Ishikawa (cell line): ENCODE data around the gene CPSF4L.

Source experiments
- CEBPB ChIP-seq: IDR thresholded peaks from 2 replicates; pipeline ENCODE4 v1.6.1; 2012
- CREB1 ChIP-seq: IDR thresholded peaks from 2 replicates; pipeline ENCODE4 v1.6.1; 2012; ENCODE audit warnings: low read depth
- EGR1 ChIP-seq: IDR thresholded peaks from 2 replicates; pipeline ENCODE4 v1.6.1; 2012
- EP300 ChIP-seq: IDR thresholded peaks from 2 replicates; pipeline ENCODE4 v1.6.1; 2012; ENCODE audit warnings: borderline replicate concordance
- FOXM1 ChIP-seq: IDR thresholded peaks from 2 replicates; pipeline ENCODE4 v1.6.1; 2012; ENCODE audit warnings: low read depth, borderline replicate concordance
- NFIC ChIP-seq: IDR thresholded peaks from 2 replicates; pipeline ENCODE4 v1.6.1; 2012
- RAD21 ChIP-seq: IDR thresholded peaks from 2 replicates; pipeline ENCODE4 v1.6.1; 2012; ENCODE audit warnings: low read depth
- REST ChIP-seq: IDR thresholded peaks from 2 replicates; pipeline ENCODE4 v1.6.1; 2012; ENCODE audit warnings: low read depth, mild to moderate bottlenecking
- TAF1 ChIP-seq: IDR thresholded peaks from 2 replicates; pipeline ENCODE4 v1.6.1; 2012; ENCODE audit warnings: low read depth, mild to moderate bottlenecking
- TCF12 ChIP-seq: IDR thresholded peaks from 2 replicates; pipeline ENCODE4 v1.6.1; 2012; ENCODE audit warnings: low read depth
- TEAD4 ChIP-seq: IDR thresholded peaks from 2 replicates; pipeline ENCODE4 v1.6.1; 2012
- YY1 ChIP-seq: IDR thresholded peaks from 2 replicates; pipeline ENCODE4 v1.6.1; 2012; ENCODE audit warnings: low read depth
- ZBTB7A ChIP-seq: IDR thresholded peaks from 2 replicates; pipeline ENCODE4 v1.6.1; 2012; ENCODE audit warnings: low read depth
- TF ChIP-seq, protein P1 (sequence below): IDR thresholded peaks from 2 replicates; pipeline ENCODE4 v1.6.1; 2012
- TF ChIP-seq, protein P2 (sequence below): IDR thresholded peaks from 2 replicates; pipeline ENCODE4 v1.6.1; 2012

Gene CPSF4L

GRCh38 chr17:73211745-73212144 is 49.9 kb downstream of the CPSF4L start:
- TF ChIP-seq EP300 (no peak), TEAD4 (no peak), YY1 (no peak), REST (no peak), NFIC (no peak), CREB1 (no peak), ZBTB7A (no peak), TCF12 (no peak), CEBPB (no peak), RAD21 (no peak), TAF1 (no peak), FOXM1 (no peak)
- TF ChIP-seq, protein P1, sequence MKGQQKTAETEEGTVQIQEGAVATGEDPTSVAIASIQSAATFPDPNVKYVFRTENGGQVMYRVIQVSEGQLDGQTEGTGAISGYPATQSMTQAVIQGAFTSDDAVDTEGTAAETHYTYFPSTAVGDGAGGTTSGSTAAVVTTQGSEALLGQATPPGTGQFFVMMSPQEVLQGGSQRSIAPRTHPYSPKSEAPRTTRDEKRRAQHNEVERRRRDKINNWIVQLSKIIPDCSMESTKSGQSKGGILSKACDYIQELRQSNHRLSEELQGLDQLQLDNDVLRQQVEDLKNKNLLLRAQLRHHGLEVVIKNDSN: no peak
- TF ChIP-seq, protein P2, sequence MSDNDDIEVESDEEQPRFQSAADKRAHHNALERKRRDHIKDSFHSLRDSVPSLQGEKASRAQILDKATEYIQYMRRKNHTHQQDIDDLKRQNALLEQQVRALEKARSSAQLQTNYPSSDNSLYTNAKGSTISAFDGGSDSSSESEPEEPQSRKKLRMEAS: no peak

DNA sequence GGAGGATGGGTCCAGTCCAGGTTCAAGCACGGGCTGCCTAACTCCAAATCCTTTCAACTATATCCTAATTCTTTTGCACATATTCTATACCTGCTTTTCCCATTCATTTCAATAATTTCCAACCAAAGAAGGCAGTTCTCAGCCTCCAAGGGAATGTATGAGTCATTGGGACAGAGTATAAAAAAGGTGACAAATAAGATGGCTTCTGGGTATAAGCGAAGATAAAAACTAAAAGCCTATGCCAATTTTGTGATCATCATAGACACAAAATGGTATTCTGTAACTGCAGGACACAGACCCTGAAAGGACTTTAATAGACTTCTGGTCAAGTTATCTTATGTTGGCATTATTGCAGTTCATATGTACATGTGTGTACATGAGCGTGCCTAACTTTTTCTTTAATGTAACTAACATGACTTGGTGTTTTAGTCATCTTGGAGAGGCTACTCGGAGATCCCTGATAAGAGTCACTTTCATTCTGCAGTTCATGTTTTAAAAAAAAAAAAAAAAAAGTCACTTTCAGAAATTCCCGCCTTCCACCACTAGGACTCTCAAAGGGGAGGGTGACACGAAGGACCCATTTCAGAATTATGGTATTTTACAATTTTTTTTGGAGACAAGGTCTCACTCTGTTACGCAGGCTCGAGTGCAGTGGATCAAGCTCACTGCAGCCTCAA is 51.5 kb downstream of the CPSF4L start:
- no peak for TF ChIP-seq CEBPB
- TF ChIP-seq CREB1: no peak
- no peak for TF ChIP-seq YY1
- no peak for TF ChIP-seq TAF1
- TF ChIP-seq EP300: no peak
- TF ChIP-seq, protein P2: no peak
- TF ChIP-seq REST: no peak
- no peak for TF ChIP-seq RAD21
- TF ChIP-seq TEAD4: no peak
- TF ChIP-seq TCF12: no peak
- no peak for TF ChIP-seq ZBTB7A
- no peak for TF ChIP-seq FOXM1
- no peak for TF ChIP-seq NFIC

DNA sequence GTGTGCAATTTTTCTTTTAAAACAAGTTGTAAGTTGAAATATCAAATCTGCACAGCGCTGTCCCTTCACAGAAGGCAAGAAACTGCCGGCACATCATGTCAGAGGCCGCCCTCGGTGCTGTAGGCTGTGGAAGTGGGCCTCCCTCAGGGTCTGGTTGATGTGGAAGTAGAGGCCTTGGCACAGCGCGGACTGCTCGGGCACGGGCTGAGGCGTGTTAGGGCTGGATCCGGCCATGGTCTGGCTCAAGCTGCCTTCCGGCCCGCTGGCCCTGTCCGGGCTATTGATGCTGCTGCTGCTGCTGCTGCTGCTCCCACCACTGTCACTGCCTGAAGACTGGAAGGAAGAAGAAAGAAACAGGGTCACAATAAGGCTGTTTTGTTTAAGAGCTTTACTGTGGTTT is 52.2 kb downstream of the CPSF4L start:
- TF ChIP-seq TAF1 (no peak), TEAD4 (no peak), ZBTB7A (no peak)

DNA sequence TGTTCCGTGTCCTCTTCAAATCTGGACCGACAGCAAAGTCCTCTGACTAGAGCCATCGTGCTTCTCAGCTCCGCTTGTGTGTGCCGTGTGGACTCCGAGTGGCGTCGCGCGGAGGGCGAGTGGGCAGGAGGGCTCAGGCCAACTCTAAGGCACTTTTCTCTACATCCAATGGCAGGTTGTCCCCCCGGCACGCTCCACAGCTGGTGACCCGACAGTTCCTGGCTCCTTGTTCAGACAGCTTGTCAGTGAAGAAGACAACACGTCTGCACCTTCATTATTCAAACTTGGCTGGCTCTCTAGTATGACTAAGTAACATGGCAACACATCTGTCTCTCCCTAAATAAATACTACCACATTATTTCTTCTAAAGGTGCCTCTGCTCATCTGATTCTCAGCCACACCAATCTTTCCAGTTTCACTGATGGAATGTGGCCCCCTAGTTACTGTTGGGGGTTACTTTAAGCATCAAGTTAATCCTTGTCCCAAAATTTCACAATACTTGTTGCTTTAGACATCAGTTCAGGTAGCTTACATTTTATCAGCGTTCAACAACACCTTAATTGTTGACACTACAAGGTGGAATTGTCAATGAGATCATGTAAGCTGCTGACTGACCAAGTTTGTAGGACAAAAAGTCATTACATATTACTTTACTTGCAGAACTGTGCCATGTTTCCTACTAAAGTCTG is 53.4 kb downstream of the CPSF4L start:
- TF ChIP-seq TCF12 (no peak), RAD21 (no peak), ZBTB7A (no peak), YY1 (no peak), REST (no peak), NFIC (no peak), CREB1 (no peak), CEBPB (no peak), TAF1 (no peak), EP300 (no peak), FOXM1 (no peak), TEAD4 (no peak), EGR1 (no peak)
- TF ChIP-seq, protein P2: no peak
